HCT116 (cell line): ENCODE results near the gene PIEZO2. TPM values are rescaled to one million over a fixed set of nuclear protein-coding genes. Genes with fewer than 3 reads are reported as not detected.

ENCODE experiments used
- ATAC-seq: fragments of 200-7000 bp; cut with Tn5 transposase; 2 replicates; pipeline ENCODE4 v1.9.1; 2020; ENCODE audit warnings: mild to moderate bottlenecking, moderate library complexity
- BruUV-seq: library from RNA; stranded (reverse); fragments of 400-500 nt; replicated peaks from 2 replicates; lab custom pipeline; 2021; lab: Mats Ljungman, UMichigan
- CTCF ChIA-PET: fragments of 300-600 bp; sonication (Branson Sonifier 250); formaldehyde crosslinking; loops from one replicate; lab custom pipeline; 2021; ENCODE audit warnings: antibody characterized with exemption; lab: Charles Lee
- POLR2A ChIA-PET: fragments of 300-600, 350-600 bp; sonication (Branson Sonifier 250); formaldehyde crosslinking; loops from one replicate; lab custom pipeline; 2021; ENCODE audit warnings: antibody characterized with exemption; lab: Charles Lee
- RAD21 ChIA-PET, 2 experiments: fragments of 300-600 bp; sonication (Branson Sonifier 250); formaldehyde crosslinking; loops; one replicate each; lab custom pipeline; 2023; ENCODE audit warnings: low total read pairs in 2 of 2; ENCODE audit not compliant: uncharacterized antibody in 2 of 2, unreplicated experiment in 2 of 2, low non-redundant PET in 1 of 2; lab: Charles Lee
- DNase-seq: peaks from one replicate; pipeline ENCODE4 v3.0.0-alpha.2; 2010; ENCODE audit warnings: low read depth, low spot score
- H2AFZ ChIP-seq: fragments of 200-600 bp; shearing (Covaris generic), sonication (generic); 2 replicates; pipeline ENCODE4 v1.6.1; 2017; ENCODE audit warnings: low read depth, mixed run types, mixed read lengths, antibody characterized with exemption, low read length; ENCODE audit not compliant: poor library complexity, severe bottlenecking
- H3K27ac ChIP-seq: 2 replicates; pipeline ENCODE4 v1.5.1; 2012; ENCODE audit warnings: low read depth, low read length
- H3K27me3 ChIP-seq: fragments of 200-600 bp; sonication (generic); 2 replicates; pipeline ENCODE4 v1.6.1; 2016; ENCODE audit warnings: mixed run types, low read length, mixed read lengths; ENCODE audit not compliant: insufficient read depth
- H3K36me3 ChIP-seq, 2 experiments: fragments of 200-500 bp in 1 of 2; fragments of 200-600 bp in 1 of 2; sonication (Bioruptor generic) in 1 of 2; sonication (generic) in 1 of 2; 2 replicates each; pipeline versions ENCODE4 v1.5.1 to v1.6.1; 2014 to 2016; ENCODE audit warnings: low read length in 2 of 2, inconsistent platforms in 1 of 2, mixed read lengths in 1 of 2, mixed run types in 1 of 2; ENCODE audit not compliant: insufficient read depth in 2 of 2, control insufficient read depth in 1 of 2
- H3K4me1 ChIP-seq, 2 experiments: fragments of 200-600 bp in 1 of 2; sonication (generic) in 1 of 2; 2 replicates each; pipeline versions ENCODE4 v1.5.1 to v1.6.1; 2012 to 2017; ENCODE audit warnings: low read length in 2 of 2, inconsistent platforms in 1 of 2, mild to moderate bottlenecking in 1 of 2, mixed read lengths in 1 of 2, mixed run types in 1 of 2, moderate library complexity in 1 of 2; ENCODE audit not compliant: insufficient read depth in 2 of 2, control insufficient read depth in 1 of 2
- H3K4me2 ChIP-seq: fragments of 200-600 bp; sonication (generic); 2 replicates; pipeline ENCODE4 v1.6.1; 2017; ENCODE audit warnings: mixed run types, low read length, mixed read lengths
- H3K4me3 ChIP-seq, 2 experiments: fragments of 200-600 bp in 1 of 2; sonication (generic) in 1 of 2; replicated peaks in 1 of 2; 2 replicates each; pipeline ENCODE4 v1.5.1; 2011 to 2016; ENCODE audit warnings: low read length in 2 of 2, control low read depth in 1 of 2, low read depth in 1 of 2, mild to moderate bottlenecking in 1 of 2, mixed read lengths in 1 of 2, mixed run types in 1 of 2
- H3K79me2 ChIP-seq: fragments of 200-600 bp; sonication (generic); 2 replicates; pipeline ENCODE4 v1.6.1; 2017; ENCODE audit warnings: mild to moderate bottlenecking, mixed run types, low read length, moderate library complexity, mixed read lengths; ENCODE audit not compliant: insufficient read depth
- H3K9ac ChIP-seq: fragments of 200-600 bp; sonication (generic); 2 replicates; pipeline ENCODE4 v1.6.1; 2016; ENCODE audit warnings: low read length, mixed read lengths
- H3K9me2 ChIP-seq: fragments of 200-600 bp; sonication (generic), shearing (Covaris generic); 2 replicates; pipeline ENCODE4 v1.6.1; 2017; ENCODE audit warnings: mixed run types, mild to moderate bottlenecking, moderate library complexity; ENCODE audit not compliant: insufficient read depth
- H3K9me3 ChIP-seq, 2 experiments: fragments of 200-500 bp in 1 of 2; fragments of 200-600 bp in 1 of 2; sonication (Bioruptor generic) in 1 of 2; sonication (generic) in 1 of 2; 2 replicates each; pipeline ENCODE4 v1.6.1; 2014 to 2017; ENCODE audit warnings: low read length in 2 of 2, mixed read lengths in 2 of 2, inconsistent platforms in 1 of 2, low read depth in 1 of 2, mild to moderate bottlenecking in 1 of 2, mixed run types in 1 of 2, moderate library complexity in 1 of 2; ENCODE audit not compliant: control insufficient read depth in 1 of 2, insufficient read depth in 1 of 2
- H4K20me1 ChIP-seq: fragments of 200-600 bp; sonication (generic), shearing (Covaris generic); 2 replicates; pipeline ENCODE4 v1.6.1; 2017; ENCODE audit warnings: mixed run types, mild to moderate bottlenecking, moderate library complexity; ENCODE audit not compliant: insufficient read depth
- CBX3 ChIP-seq: IDR thresholded peaks from 2 replicates; pipeline ENCODE4 v1.6.1; 2012; ENCODE audit warnings: low read depth
- EGR1 ChIP-seq: IDR thresholded peaks from 2 replicates; pipeline ENCODE4 v1.6.1; 2012; ENCODE audit warnings: low read depth
- EZH2 ChIP-seq: fragments of 200-600 bp; sonication (generic); IDR thresholded peaks from 2 replicates; pipeline ENCODE4 v1.6.1; 2017; ENCODE audit warnings: antibody characterized with exemption, mixed run types
- EZH2phosphoT487 ChIP-seq: fragments of 200-600 bp; IDR thresholded peaks from 2 replicates; pipeline ENCODE4 v1.6.1; 2018; ENCODE audit warnings: antibody characterized with exemption, borderline replicate concordance
- JUND ChIP-seq: IDR thresholded peaks from 2 replicates; pipeline ENCODE4 v1.6.1; 2012
- POLR2A ChIP-seq: IDR thresholded peaks from 2 replicates; pipeline ENCODE4 v1.7.0; 2011; ENCODE audit warnings: borderline replicate concordance; ENCODE audit not compliant: insufficient read depth, insufficient read length; ENCODE audit errors: extremely low read depth
- POLR2AphosphoS5 ChIP-seq: IDR thresholded peaks from 2 replicates; pipeline ENCODE4 v1.6.1; 2011; ENCODE audit warnings: mild to moderate bottlenecking, low read depth, low read length, moderate library complexity
- SIN3A ChIP-seq: IDR thresholded peaks from 2 replicates; pipeline ENCODE4 v1.6.1; 2012; ENCODE audit warnings: low read depth
- SP1 ChIP-seq: IDR thresholded peaks from 2 replicates; pipeline ENCODE4 v1.6.1; 2012; ENCODE audit warnings: low read depth
- SRF ChIP-seq: IDR thresholded peaks from 2 replicates; pipeline ENCODE4 v1.6.1; 2012; ENCODE audit warnings: low read depth
- TCF7L2 ChIP-seq: IDR thresholded peaks from 2 replicates; pipeline ENCODE4 v1.7.0; 2011; ENCODE audit warnings: borderline replicate concordance, inconsistent platforms; ENCODE audit not compliant: insufficient read depth, insufficient read length; ENCODE audit errors: extremely low read depth
- ZFX ChIP-seq: fragments of 450-650 bp; IDR thresholded peaks from 2 replicates; pipeline ENCODE4 v1.6.1; 2017
- ZNF274 ChIP-seq: fragments of 200-500 bp; sonication (Bioruptor generic); IDR thresholded peaks from 2 replicates; pipeline ENCODE4 v1.6.1; 2014; ENCODE audit warnings: mild to moderate bottlenecking, low read depth, low read length, inconsistent platforms
- intact Hi-C: fragments of 100-400 bp; cut with micrococcal nuclease; formaldehyde crosslinking; loops from 2 replicates; pipeline ENCODE4 v1.10.0; 2022
- total RNA-seq: library from RNA; stranded (reverse); gene quantifications from one replicate; pipeline ENCODE4 v1.2.1, GENCODE V29; 2021; ENCODE audit not compliant: unreplicated experiment
- TF ChIP-seq, protein P1 (sequence below): IDR thresholded peaks from 2 replicates; pipeline ENCODE4 v1.6.1; 2012
- TF ChIP-seq, protein P2 (sequence below): IDR thresholded peaks from 2 replicates; pipeline ENCODE4 v1.6.1; 2012; ENCODE audit warnings: low read depth
- TF ChIP-seq, protein P3 (sequence below), 3 experiments: fragments of 200-600 bp in 1 of 3; sonication (generic) in 1 of 3; IDR thresholded peaks in 2 of 3; conservative IDR thresholded peaks in 1 of 3; 2 replicates each; pipeline ENCODE4 v1.5.1; 2012 to 2017; ENCODE audit warnings: low read depth in 2 of 3, low read length in 2 of 3, antibody characterized with exemption in 1 of 3, borderline replicate concordance in 1 of 3, control low read depth in 1 of 3, mild to moderate bottlenecking in 1 of 3, mixed read lengths in 1 of 3, mixed run types in 1 of 3, moderate library complexity in 1 of 3; ENCODE audit not compliant: insufficient read depth in 1 of 3
- TF ChIP-seq, protein P4 (sequence below): IDR thresholded peaks from 2 replicates; pipeline ENCODE4 v1.6.1; 2012
- TF ChIP-seq, protein P5 (sequence below): IDR thresholded peaks from 2 replicates; pipeline ENCODE4 v1.6.1; 2011; ENCODE audit warnings: mild to moderate bottlenecking, low read length, moderate library complexity; ENCODE audit not compliant: insufficient replicate concordance; ENCODE audit errors: extremely low read depth

PIEZO2 gene
- total RNA-seq, 1 experiment from 2014 or later = 0.34 TPM

DNA sequence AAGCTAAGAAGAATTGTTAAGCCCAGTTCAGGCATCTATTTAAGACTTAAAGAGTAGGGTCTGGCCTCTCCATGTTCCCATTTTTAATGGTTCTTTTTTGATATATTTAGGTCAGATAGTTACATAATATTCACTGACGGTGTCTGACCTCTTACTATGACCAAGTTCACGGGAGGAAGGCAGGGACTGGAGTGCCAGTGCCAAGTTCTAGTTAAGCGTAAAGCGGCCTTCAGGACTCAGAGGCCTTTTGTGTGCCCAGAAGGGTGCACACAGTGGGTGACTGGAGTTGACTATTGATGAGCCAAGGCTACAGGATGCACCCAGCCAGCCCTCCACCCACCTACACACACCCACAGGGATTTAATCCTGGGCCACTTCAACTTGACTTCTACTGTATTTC is 290.9 kb downstream of the PIEZO2 start:
- POLR2A ChIA-PET = no interaction called here
- no peak for ATAC-seq
- no TSS peak for BruUV-seq
- H3K27ac ChIP-seq = no peak overlapping the region
- intact Hi-C loops = no loop called here
- no peaks in the 10 kb centered on the region for H3K36me3 ChIP-seq
- no peaks in the 10 kb centered on the region for H3K9me2 ChIP-seq
- H3K9me3 ChIP-seq = no peaks in the 10 kb centered on the region
- RAD21 ChIA-PET = no interaction called here
- peaks cover 36% of the 10 kb centered on the region for H3K27me3 ChIP-seq
- H4K20me1 ChIP-seq = no peaks in the 10 kb centered on the region
- H2AFZ ChIP-seq = no peak overlapping the region
- DNase-seq = no peak
- no peaks in the 10 kb centered on the region for H3K79me2 ChIP-seq
- no peak overlapping the region for H3K9ac ChIP-seq
- no peak for TF ChIP-seq SP1
- TF ChIP-seq SIN3A = no peak
- TF ChIP-seq, protein P1, sequence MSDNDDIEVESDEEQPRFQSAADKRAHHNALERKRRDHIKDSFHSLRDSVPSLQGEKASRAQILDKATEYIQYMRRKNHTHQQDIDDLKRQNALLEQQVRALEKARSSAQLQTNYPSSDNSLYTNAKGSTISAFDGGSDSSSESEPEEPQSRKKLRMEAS = no peak
- TF ChIP-seq, protein P2, sequence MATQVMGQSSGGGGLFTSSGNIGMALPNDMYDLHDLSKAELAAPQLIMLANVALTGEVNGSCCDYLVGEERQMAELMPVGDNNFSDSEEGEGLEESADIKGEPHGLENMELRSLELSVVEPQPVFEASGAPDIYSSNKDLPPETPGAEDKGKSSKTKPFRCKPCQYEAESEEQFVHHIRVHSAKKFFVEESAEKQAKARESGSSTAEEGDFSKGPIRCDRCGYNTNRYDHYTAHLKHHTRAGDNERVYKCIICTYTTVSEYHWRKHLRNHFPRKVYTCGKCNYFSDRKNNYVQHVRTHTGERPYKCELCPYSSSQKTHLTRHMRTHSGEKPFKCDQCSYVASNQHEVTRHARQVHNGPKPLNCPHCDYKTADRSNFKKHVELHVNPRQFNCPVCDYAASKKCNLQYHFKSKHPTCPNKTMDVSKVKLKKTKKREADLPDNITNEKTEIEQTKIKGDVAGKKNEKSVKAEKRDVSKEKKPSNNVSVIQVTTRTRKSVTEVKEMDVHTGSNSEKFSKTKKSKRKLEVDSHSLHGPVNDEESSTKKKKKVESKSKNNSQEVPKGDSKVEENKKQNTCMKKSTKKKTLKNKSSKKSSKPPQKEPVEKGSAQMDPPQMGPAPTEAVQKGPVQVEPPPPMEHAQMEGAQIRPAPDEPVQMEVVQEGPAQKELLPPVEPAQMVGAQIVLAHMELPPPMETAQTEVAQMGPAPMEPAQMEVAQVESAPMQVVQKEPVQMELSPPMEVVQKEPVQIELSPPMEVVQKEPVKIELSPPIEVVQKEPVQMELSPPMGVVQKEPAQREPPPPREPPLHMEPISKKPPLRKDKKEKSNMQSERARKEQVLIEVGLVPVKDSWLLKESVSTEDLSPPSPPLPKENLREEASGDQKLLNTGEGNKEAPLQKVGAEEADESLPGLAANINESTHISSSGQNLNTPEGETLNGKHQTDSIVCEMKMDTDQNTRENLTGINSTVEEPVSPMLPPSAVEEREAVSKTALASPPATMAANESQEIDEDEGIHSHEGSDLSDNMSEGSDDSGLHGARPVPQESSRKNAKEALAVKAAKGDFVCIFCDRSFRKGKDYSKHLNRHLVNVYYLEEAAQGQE = no peak
- TF ChIP-seq, protein P3, sequence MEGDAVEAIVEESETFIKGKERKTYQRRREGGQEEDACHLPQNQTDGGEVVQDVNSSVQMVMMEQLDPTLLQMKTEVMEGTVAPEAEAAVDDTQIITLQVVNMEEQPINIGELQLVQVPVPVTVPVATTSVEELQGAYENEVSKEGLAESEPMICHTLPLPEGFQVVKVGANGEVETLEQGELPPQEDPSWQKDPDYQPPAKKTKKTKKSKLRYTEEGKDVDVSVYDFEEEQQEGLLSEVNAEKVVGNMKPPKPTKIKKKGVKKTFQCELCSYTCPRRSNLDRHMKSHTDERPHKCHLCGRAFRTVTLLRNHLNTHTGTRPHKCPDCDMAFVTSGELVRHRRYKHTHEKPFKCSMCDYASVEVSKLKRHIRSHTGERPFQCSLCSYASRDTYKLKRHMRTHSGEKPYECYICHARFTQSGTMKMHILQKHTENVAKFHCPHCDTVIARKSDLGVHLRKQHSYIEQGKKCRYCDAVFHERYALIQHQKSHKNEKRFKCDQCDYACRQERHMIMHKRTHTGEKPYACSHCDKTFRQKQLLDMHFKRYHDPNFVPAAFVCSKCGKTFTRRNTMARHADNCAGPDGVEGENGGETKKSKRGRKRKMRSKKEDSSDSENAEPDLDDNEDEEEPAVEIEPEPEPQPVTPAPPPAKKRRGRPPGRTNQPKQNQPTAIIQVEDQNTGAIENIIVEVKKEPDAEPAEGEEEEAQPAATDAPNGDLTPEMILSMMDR (IDR thresholded peaks at IDR 0.05 in 2 of 3, conservative IDR thresholded peaks at IDR 0.05 in 1 of 3; ENCODE audit: borderline replicate concordance in 1 of 3, insufficient read depth in 1 of 3, low read depth in 2 of 3, low read length in 2 of 3) = no peak
- TF ChIP-seq SRF = no peak
- TF ChIP-seq EGR1 = no peak
- no peak for TF ChIP-seq POLR2AphosphoS5
- TF ChIP-seq JUND = no peak
- no peak for TF ChIP-seq EZH2
- no peak for TF ChIP-seq EZH2phosphoT487
- TF ChIP-seq ZFX = no peak
- TF ChIP-seq, protein P4, sequence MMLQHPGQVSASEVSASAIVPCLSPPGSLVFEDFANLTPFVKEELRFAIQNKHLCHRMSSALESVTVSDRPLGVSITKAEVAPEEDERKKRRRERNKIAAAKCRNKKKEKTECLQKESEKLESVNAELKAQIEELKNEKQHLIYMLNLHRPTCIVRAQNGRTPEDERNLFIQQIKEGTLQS = no peak
- TF ChIP-seq TCF7L2 = no peak
- TF ChIP-seq ZNF274 = no peak
- no peak for TF ChIP-seq CBX3
- no peak for TF ChIP-seq POLR2A
- TF ChIP-seq, protein P5, sequence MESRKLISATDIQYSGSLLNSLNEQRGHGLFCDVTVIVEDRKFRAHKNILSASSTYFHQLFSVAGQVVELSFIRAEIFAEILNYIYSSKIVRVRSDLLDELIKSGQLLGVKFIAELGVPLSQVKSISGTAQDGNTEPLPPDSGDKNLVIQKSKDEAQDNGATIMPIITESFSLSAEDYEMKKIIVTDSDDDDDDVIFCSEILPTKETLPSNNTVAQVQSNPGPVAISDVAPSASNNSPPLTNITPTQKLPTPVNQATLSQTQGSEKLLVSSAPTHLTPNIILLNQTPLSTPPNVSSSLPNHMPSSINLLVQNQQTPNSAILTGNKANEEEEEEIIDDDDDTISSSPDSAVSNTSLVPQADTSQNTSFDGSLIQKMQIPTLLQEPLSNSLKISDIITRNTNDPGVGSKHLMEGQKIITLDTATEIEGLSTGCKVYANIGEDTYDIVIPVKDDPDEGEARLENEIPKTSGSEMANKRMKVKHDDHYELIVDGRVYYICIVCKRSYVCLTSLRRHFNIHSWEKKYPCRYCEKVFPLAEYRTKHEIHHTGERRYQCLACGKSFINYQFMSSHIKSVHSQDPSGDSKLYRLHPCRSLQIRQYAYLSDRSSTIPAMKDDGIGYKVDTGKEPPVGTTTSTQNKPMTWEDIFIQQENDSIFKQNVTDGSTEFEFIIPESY = no peak
- H3K4me1 ChIP-seq = no peaks in the 10 kb centered on the region
- CTCF ChIA-PET = no interaction called here
- no peak overlapping the region for H3K4me3 ChIP-seq
- H3K4me2 ChIP-seq = no peak overlapping the region
